Muscle layer of duodenum (tissue), 2 donors: Measurements from ENCODE around the gene PTPRN2.

Experiments
- H3K27ac ChIP-seq: one replicate; pipeline ENCODE4 v1.7.0; 2013; ENCODE audit warnings: mild to moderate bottlenecking, low read length
- H3K27me3 ChIP-seq: one replicate; pipeline ENCODE4 v1.7.0; 2013; ENCODE audit warnings: low read depth, mild to moderate bottlenecking, control low read depth, low read length
- H3K36me3 ChIP-seq, 2 donors: one replicate each; pipeline ENCODE4 v1.7.0; 2013; ENCODE audit warnings: low read length in 2 of 2, control low read depth in 1 of 2, mild to moderate bottlenecking in 1 of 2; ENCODE audit not compliant: insufficient read depth in 2 of 2, control insufficient read depth in 1 of 2
- H3K4me1 ChIP-seq, 2 donors: one replicate each; pipeline ENCODE4 v1.7.0; 2013; ENCODE audit warnings: low read length in 2 of 2, mild to moderate bottlenecking in 2 of 2, control low read depth in 1 of 2, moderate library complexity in 1 of 2; ENCODE audit not compliant: insufficient read depth in 2 of 2, control insufficient read depth in 1 of 2
- H3K4me3 ChIP-seq, 2 donors: one replicate each; pipeline ENCODE4 v1.7.0; 2013; ENCODE audit warnings: low read length in 2 of 2, low read depth in 1 of 2, mild to moderate bottlenecking in 1 of 2
- H3K9me3 ChIP-seq, 2 donors: one replicate each; pipeline ENCODE4 v1.7.0; 2013; ENCODE audit warnings: low read length in 2 of 2, control low read depth in 1 of 2, mild to moderate bottlenecking in 1 of 2; ENCODE audit not compliant: control insufficient read depth in 1 of 2
- donor health status: healthy.

The PTPRN2 gene

DNA sequence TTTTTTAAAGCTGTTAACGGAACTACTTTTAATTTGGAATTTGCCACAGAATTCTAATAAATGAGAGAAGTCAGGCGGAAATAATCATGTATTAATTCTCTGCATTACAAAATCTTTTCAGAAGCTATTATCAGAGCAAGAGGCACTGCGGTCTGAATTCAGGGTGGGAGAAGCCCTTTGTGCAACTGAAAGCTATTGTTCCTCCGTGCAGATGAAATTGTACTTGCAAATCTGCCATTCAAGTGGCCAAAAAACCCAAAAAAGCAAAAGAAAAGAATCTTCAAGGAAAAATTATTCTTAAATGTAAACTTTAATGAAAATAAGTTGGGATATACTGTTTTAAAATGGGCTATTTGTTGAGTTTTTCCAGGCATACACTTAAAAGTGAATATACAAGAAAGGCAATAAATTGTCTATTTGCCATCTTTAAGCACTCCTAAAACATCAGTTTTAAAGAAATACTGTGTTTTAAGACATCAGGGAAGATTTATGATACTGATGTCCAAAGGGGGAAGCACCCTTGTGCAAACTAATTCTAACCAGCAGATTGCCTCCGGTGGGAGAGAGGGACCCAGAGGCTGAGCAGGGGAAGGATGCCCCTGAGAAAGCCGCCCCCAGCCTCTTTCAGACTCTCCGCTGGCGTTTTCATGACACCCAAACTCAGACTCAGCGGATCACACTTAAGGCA lies 899.6 kb downstream of the PTPRN2 start:
- Histone ChIP-seq H3K4me3 (no peak overlapping the region), H3K9me3 (no peaks in the 10 kb centered on the region), H3K27ac (no peak overlapping the region), H3K36me3 (no peaks in the 10 kb centered on the region), H3K27me3 (peaks cover 46% of the 10 kb centered on the region), H3K4me1 (peaks cover 0 to 54% of the 10 kb centered on the region in 2 donors)

DNA sequence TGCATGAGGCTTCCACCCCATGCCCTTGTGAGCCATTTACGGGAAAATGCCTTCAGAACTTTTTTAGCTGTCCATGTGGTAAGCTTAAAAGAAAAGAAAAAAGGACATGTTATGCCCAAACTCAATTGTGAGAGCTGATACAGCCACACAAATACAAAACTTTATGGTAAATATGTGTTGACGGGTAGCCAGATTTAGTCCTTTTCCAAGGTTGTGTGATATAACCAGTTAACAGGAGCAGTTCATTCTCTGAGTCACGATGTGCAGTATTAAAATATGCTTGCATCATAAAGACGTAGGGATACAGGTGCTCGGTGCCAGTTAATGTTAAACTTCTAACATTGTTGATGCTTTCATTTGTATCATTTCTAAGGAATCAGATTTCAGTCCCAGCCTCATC lies 900.5 kb downstream of the PTPRN2 start:
- Histone ChIP-seq H3K4me3 (no peak overlapping the region), H3K4me1 (peaks cover 0 to 46% of the 10 kb centered on the region in 2 donors), H3K27me3 (peaks cover 54% of the 10 kb centered on the region), H3K27ac (no peak overlapping the region), H3K36me3 (no peaks in the 10 kb centered on the region), H3K9me3 (no peaks in the 10 kb centered on the region)

DNA sequence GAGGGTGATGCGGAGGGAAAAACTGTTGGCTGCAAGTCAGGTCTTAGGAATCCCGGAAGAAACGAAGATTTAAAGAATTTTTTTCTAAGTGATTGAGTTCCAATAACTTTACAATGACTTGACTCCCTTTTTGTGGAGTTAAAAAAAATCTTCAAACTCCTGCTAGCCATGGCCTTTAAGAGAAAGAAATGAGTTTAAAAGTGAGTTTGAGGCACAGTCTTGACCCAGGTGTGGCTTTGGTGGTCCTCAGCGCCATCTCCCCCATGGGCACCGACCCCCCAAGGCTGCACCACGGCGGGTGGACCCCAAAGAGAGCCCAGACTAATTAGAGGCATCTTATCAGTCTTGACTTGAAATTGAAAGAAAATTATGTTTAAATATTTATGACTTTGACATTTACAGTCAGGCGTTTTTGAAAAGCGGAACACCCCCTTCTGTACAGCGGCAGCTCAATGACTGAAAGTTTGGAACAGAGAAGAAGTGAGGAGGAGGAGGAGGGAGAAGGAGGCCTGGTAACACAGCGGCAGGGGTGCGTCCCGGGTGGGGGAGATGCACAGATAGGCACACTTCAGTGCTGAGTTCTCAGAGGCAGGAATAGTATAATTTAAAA lies 901.2 kb downstream of the PTPRN2 start:
- Histone ChIP-seq H3K4me1 (peaks cover 0 to 38% of the 10 kb centered on the region in 2 donors), H3K27ac (no peak overlapping the region), H3K36me3 (no peaks in the 10 kb centered on the region), H3K27me3 (peaks cover 60% of the 10 kb centered on the region), H3K4me3 (no peak overlapping the region), H3K9me3 (no peaks in the 10 kb centered on the region)

DNA sequence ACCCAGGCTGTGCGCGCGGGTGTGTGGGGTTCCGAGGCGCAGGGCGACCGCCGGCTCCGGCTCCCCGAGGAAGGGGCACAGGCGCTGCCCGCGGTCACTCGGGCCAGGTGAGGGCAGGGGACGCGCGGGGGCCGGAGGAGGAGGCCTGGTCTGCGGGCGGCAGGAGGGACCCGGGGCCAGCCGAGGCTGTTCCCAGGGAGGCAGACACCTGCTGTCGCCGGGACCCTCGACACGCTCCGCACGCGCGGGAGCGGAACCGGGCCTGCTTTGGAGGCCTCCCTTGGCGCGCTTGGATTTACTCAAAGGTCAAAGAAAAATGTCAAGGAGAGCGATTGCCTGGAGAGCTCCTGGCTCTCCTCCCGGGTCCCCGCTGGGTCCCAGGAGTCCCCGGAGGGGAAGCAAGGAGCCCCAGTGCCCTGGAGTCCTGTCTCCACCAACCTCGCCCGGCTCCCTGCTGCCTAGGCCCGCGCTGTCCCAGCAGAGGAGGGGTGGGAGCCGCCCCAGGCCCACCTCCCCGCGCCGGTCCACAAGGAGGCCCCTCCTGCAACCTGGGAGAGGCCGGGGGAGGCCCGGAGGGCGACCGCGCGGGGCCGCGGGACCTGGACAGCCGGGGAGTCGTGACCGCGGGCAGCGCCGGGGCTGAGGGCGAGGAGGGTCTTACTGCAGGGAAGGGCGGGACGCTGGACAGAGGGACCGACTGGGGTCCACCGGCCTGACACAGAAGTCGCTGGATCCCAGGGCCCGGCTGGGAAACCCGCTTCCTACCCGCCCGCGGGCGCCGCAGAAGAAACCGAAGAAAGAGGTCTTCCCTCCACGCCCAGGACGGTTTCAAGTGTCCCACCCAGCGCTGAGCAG lies 902.0 kb downstream of the PTPRN2 start:
- peaks cover 62% of the 10 kb centered on the region for H3K27me3 ChIP-seq
- H3K36me3 ChIP-seq: no peaks in the 10 kb centered on the region
- no peaks in the 10 kb centered on the region for H3K9me3 ChIP-seq
- peaks cover 0 to 34% of the 10 kb centered on the region in 2 donors for H3K4me1 ChIP-seq
- H3K27ac ChIP-seq: no peak overlapping the region
- H3K4me3 ChIP-seq: no peak overlapping the region

DNA sequence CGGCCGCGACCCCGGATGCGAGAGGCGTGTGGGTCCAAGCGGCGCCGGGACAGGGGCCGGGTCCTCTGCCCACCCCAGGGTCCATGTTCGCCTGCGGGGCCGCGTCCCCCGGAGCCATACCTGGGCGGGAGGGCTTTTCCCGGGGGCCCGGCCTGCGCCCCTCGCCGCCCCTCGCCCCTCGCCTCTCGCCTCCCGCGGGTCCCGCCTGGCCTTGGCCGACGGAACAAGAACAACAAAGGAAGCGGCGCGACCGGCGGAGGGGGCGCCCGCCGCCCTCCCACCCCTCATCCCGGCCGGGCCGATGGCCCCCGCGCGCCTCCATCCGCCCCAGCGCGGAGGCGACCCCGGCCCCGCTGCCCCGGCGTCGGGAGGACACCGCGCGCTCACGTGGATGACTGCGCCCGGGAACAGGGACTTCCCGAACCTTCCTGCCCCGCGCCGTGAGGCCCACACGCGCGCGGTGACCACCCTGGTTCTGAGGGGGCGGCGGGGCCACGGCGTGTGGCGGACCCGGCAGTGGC lies 902.7 kb downstream of the PTPRN2 start:
- Histone ChIP-seq H3K4me3 (no peak overlapping the region), H3K27me3 (peaks cover 62% of the 10 kb centered on the region), H3K27ac (no peak overlapping the region), H3K4me1 (peaks cover 0 to 28% of the 10 kb centered on the region in 2 donors), H3K9me3 (no peaks in the 10 kb centered on the region), H3K36me3 (no peaks in the 10 kb centered on the region)

DNA sequence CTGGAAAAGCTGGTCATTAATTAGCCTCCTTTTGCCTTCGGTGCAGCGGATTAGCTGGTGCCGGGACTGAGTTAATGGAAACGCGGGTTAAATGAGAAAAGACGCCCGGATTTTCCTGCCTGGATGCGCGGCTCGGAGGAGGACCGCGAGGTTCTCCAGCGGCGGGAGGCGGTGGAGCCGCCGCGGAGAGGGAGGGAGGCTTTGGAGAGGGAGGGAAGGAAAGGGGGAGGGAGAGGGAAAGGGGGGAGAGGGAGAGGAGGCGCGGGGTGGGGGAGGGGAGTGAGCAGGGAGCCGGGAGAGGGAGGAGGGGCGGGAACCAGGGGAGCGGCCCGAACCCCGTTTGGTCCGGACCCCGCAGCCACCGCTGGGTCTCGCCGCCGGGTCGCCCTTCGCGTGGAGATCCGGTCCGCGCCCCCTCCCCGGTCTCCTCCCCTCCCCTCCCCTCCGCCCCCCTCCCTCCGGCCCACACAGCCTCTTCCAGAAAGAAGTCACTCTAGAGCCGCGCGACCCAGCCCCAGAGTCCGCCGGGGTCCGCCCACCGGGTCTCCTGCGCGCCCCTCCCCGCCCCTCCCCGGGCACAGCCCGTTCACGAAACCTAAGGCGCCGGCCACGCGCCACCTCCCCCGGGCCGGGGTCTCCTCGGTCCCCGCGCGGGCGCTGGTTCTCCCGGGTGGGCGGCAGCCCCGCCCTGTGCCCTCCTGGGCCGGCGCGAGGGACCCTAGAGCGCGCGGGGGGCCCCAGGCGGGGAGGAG lies 903.3 kb downstream of the PTPRN2 start:
- Histone ChIP-seq H3K4me3 (no peak overlapping the region), H3K9me3 (no peaks in the 10 kb centered on the region), H3K4me1 (peaks cover 0 to 22% of the 10 kb centered on the region in 2 donors), H3K27ac (no peak overlapping the region), H3K27me3 (peaks cover 59% of the 10 kb centered on the region), H3K36me3 (no peaks in the 10 kb centered on the region)

DNA sequence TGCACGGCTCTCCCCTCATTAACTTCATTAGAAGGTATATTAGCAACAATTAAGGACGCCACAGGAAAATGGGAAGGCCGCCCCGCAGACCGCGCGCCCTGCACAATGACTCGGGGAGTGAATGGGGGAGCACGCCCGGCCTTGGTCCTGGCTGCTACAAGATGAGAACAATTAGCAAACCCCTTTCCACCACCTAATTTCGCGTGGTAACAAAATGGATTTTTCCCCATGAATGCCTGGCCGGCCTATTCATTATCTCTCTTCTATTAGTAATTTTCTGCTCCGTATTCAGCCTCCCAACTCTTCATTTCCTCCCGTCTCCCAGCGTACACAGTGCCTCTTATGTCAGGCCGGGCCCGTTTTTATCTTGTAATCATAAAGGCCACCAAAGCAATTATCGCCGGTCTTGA lies 903.9 kb downstream of the PTPRN2 start:
- H3K4me3 ChIP-seq: no peak overlapping the region
- peaks cover 57% of the 10 kb centered on the region for H3K27me3 ChIP-seq
- peaks cover 0 to 18% of the 10 kb centered on the region in 2 donors for H3K4me1 ChIP-seq
- H3K9me3 ChIP-seq: no peaks in the 10 kb centered on the region
- H3K27ac ChIP-seq: no peak overlapping the region
- H3K36me3 ChIP-seq: no peaks in the 10 kb centered on the region

DNA sequence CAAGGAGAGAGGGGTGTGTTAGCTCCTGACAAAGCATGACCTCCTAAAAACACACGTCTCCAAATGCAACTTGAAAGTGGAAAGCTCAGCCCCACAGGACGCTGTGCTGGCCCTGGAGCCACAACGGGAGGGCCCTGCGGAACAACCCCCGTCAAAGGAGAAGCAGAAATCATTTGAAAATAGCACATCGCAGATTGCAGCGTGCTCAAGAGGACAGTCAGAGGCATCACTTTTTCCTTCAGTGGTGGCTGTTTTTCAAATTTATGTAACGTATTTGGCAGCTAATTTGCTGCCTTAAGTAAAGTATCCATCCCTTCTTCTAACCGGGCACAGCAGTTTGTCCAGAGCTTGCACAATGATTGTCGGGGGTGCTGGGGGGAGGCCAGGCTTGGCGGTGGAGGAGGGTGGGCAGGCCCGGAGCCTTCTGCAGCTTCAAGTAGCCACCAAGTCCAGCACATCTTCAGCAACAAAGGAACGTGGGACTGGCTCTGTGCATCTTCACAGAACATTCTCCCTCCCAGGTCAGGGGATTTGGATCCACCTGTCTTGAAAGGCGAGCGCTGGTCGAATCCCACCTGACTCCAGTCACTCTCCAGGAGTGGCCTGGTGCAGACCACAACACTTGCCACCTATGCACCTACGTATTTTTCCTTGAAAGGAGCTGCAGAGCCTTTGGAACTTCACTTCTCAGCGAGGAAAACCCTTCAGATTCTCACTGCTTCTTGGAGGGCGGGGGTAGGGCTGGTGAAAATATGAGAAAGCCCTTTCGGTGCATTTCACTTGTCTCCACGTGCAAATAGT lies 904.5 kb downstream of the PTPRN2 start:
- Histone ChIP-seq H3K27me3 (peaks cover 52% of the 10 kb centered on the region), H3K9me3 (no peaks in the 10 kb centered on the region), H3K27ac (no peak overlapping the region), H3K4me3 (no peak overlapping the region), H3K36me3 (no peaks in the 10 kb centered on the region), H3K4me1 (peaks cover 0 to 18% of the 10 kb centered on the region in 2 donors)

DNA sequence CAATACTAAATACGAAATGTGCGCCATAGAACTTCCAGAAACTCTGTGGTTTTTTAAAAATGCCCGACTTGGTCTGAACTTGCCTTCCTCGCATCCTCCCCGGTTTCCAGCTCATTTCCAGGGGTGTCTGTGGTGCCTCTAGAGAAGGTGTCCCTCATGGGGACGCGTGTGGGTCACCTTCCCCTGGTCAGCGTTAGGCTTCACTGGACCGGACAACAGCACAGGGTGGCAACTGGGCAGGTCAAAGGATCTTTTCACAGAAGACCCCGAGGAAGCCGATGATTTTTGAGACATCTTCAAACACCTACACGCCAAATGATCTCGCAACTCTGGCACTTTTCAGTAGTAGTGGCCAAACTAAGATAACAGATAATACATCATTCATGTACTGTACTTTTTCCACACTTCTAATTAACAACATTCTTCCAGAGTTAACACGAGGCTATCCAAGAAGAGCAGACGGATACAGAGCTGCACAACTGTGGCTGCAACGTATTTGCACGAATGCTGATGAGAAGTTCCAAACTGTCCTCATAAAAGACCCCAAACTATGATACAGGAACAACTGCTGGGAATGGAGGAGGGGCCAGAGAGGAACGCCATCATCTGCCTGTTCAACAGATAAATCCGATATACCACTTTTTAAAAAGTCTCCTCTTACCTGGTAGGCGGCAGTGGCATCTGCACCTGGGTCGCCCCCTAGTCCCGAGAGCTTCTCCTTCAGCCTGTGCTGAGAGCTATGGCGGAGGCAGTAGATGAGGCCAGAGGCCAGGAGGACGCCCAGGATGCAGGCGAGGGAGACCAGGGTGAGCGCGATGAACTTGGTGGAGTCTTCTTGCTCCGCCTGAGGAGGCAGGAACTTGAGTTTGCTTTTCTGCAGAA lies 905.3 kb downstream of the PTPRN2 start:
- H3K27me3 ChIP-seq: peaks cover 45% of the 10 kb centered on the region
- H3K27ac ChIP-seq: no peak overlapping the region
- no peak overlapping the region for H3K4me3 ChIP-seq

More for the DNA sequence above, 905.3 kb downstream of the PTPRN2 start:
- Histone ChIP-seq H3K36me3 (no peaks in the 10 kb centered on the region), H3K4me1 (peaks cover 0 to 18% of the 10 kb centered on the region in 2 donors), H3K9me3 (no peaks in the 10 kb centered on the region)
